GM19099 (cell line): Measurements from ENCODE around the gene ZNF362.

Experiments
- POLR2A ChIP-seq: IDR thresholded peaks from 3 replicates; pipeline ENCODE4 v1.6.1; 2011; ENCODE audit warnings: low read depth; ENCODE audit not compliant: insufficient read length; ENCODE audit errors: extremely low read depth

ZNF362 gene

DNA sequence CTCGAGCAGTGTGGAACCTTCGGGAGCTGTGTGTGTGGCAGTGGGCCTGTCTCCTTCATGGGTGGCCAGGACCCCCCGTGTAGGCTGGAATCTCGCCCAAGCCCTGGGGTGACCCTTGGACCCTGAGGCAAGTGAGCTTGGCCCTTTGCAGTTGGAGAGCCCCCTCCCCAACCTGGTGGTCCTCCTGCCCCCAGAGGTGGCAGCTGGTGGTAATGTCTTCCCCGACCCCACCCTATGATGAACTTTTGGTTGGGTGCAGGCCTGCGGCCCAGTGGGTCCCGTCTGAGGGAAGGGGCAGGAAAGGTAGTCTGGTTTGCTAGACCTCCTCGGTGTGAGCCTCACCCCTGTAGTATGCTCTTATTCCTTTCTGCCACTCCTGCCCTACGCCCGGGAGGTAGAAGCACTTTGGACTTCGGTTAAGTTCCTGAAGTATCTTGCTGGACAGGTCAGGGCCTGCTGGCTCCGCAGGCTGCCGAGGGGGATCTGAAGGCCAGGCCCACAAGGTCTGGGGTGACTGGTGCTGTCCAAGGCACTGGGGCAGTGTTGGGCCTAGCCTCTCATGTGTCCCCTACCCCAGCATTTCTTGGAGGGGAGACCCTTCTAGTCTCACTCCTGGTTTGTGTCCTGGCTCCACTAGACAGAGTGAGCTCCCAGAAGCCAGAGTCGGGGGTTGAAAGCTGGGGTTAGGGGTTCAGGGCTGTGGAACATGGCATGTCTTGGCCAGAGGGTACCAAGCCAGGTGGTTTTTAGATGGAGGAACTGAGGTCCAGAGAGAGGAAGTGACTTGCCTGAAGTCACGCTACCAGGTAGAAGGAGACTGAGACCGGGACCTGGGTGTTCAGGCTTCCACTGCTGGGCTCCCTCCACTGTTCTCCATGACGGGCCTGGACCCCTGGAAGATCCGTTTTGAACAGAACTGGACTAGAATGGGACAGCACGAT is 1.8 kb downstream of the ZNF362 start:
- TF ChIP-seq POLR2A, result no peak

DNA sequence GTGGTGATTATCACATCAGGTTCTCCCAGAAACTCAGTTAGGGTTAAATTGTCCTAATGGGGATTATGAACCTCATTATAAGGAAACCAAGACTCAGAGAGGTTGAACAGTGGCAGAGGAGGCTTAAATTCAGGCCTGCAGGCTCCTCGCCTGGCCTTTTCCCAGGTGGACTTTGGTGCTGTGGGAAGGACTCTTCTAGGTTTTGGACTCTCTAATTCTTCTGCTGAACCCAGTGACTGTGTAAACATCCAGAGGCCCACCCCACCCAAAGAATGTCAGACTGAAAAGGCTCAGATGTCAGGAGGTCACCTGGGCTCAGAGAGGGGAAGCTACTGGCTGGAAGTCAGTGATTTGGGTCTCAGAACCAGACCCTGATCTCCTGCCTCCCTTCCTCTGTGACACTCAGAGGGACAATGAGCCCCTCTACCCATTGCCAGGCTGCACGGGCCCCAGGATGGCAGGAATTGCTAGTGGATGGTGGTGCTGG is 2.5 kb downstream of the ZNF362 start:
- TF ChIP-seq POLR2A, result no peak

GRCh38 chr1:33259879-33260278 is 3.6 kb downstream of the ZNF362 start:
- no peak for TF ChIP-seq POLR2A

GRCh38 chr1:33260439-33260838 is 4.1 kb downstream of the ZNF362 start:
- TF ChIP-seq POLR2A, result no peak

- TF ChIP-seq POLR2A, result no peak
Measured at GRCh38 chr1:33261344-33261743, 5.1 kb downstream of the ZNF362 start.

- TF ChIP-seq POLR2A, result no peak
Measured at GRCh38 chr1:33263890-33264504, 7.7 kb downstream of the ZNF362 start.

DNA sequence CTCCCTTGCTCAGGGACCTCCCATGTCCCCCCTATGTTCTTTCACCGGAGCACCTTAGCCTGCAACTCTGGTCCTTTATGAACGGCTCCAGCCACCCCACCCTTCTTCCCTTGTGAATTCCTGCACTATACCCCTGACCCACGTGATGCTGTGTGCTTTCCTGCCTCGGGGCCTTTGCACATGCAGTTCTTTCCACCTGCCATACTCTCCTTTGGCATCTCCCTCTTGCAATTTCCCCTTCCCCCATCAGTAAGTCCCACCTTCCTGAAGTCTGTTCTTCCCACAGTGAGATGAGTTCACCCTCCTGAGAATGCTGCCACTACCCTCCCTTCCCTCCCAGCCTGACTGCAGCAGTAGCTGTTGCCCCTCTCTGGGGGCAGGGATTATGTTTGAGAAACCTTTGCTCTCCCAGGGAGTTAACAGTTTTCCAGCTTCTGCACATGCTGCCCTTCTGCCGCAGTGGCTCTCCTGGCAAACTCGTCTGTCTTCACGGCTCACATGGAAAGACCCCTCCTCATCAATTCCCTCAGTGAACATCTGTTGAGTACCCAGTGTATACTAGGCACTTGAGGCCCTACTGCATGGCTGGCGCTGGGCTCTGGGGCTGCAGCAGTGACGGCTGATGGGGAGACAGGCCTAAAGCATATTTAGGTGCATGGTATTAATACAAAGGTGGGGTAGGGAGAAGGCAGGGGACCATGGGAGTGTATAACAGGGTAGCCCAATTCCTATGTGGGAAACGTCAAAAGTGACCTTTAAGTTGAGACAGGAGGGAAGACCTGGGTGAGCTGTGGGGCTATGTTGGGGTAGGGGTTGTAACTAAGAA is 9.7 kb downstream of the ZNF362 start:
- no peak for TF ChIP-seq POLR2A

GRCh38 chr1:33266766-33267165 is 10.5 kb downstream of the ZNF362 start:
- no peak for TF ChIP-seq POLR2A

DNA sequence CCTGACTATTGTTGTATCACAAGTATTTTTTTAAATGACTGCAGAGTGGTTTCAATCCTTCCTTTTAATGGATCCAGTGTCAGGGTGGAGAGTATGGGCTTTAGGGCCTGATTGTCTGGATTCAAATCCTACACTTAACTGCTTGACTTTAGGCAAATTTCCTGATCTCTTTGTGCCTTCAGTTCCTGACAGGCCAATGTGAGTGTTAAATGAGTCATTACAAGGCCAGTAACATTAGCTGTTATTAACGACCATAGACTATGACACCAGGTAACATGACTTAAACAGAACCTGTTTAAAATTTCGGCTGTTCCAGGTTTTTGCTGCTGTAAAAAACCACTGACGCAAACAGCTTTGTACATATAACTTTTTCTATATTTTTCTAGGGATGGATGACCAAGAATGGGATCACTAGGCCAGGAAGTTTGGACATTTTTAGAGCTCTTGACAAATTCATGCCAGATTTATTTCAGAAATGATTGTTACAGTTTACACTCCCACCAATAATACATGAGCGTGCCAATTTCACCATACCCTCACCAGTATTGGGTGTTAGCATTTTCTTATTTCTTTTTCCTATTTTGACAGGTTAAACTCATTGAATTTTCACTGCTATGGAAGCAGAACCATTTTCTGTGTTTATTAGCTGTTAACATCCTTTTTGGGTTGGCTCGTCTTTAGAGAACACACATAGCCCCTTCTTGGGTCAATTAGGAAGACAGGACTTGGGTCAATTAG is 11.3 kb downstream of the ZNF362 start:
- TF ChIP-seq POLR2A, result no peak

GRCh38 chr1:33268457-33268856 is 12.2 kb downstream of the ZNF362 start:
- no peak for TF ChIP-seq POLR2A

- TF ChIP-seq POLR2A, result no peak
Measured at GRCh38 chr1:33268927-33269610, 12.8 kb downstream of the ZNF362 start.

DNA sequence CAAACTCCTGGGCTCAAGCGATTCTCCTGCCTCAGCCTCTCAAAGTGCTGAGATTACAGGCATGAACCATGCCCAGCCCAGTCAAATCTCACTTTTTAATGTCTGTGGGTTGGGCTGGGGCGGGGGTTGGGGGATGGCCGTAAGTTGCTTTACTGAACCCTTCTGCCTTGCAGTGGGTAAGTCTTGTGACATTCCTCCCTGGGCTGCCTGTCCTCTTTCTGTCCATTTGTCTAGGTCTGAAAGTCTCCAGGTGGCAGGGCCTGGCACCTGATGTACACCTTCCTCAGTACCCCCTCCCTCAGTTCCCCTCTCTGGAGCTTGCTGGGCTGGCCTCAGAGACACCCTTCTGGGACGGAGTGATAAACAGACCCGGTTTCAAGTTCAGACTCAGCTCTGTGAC is 13.3 kb downstream of the ZNF362 start:
- no peak for TF ChIP-seq POLR2A

DNA sequence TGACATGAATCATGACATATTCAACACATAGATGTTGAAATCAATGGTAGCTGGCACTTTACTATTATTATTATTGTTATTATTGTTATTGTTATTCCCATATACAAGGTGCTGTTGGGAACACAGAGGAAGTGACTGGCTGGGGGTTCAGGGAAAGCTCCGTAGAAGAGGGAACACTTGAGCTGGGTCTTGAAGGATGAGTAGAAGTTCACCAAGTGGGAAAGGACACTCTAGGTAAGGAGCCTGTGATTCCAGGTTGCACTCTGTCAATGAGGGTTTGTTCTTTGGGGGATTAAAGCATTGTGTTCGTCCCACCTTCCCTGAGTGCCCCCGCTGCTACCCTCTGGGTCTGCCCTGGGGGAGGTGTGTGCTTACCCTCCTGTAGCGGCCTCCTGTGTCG is 14.1 kb downstream of the ZNF362 start:
- TF ChIP-seq POLR2A, result no peak
